Kidney epithelial cell (primary cell): ENCODE measurements around the gene NRG3. TPM values are rescaled to one million over a fixed set of nuclear protein-coding genes. Genes with fewer than 3 reads are reported as not detected.

Experiments
- DNase-seq: peaks from one replicate; pipeline ENCODE4 v3.0.0-alpha.2; 2010; ENCODE audit warnings: low read depth
- H3K27me3 ChIP-seq: 2 replicates; pipeline ENCODE4 v1.6.0; 2011; ENCODE audit warnings: low read length; ENCODE audit not compliant: control insufficient read depth, insufficient read depth
- H3K36me3 ChIP-seq: 2 replicates; pipeline ENCODE4 v1.5.1; 2011; ENCODE audit warnings: low read length; ENCODE audit not compliant: control insufficient read depth, insufficient read depth
- H3K4me3 ChIP-seq: 2 replicates; pipeline ENCODE4 v1.5.1; 2011; ENCODE audit warnings: low read depth, mild to moderate bottlenecking, control low read depth, low read length
- CTCF ChIP-seq: IDR thresholded peaks from 2 replicates; pipeline ENCODE4 v1.5.1; 2011; ENCODE audit warnings: mild to moderate bottlenecking, moderate library complexity, low read length, control low read depth, inconsistent platforms; ENCODE audit not compliant: insufficient read depth, poor library complexity, severe bottlenecking
- total RNA-seq: library from RNA; depleted of rRNA; stranded (reverse); fragments of >200 nt; gene quantifications from 2 replicates; pipeline ENCODE4 v1.2.3, GENCODE V29; 2015

Gene NRG3
- total RNA-seq, 1 donor from 2014 or later, result 10.2 TPM

- Histone ChIP-seq H3K36me3 (no peaks in the 10 kb centered on the region), H3K27me3 (no peaks in the 10 kb centered on the region), H3K4me3 (no peak overlapping the region)
- no peak for TF ChIP-seq CTCF
- no peak for DNase-seq
Observed at GRCh38 chr10:82961864-82962263, 1086.9 kb downstream of the NRG3 start.

- Histone ChIP-seq H3K27me3 (no peaks in the 10 kb centered on the region), H3K4me3 (no peak overlapping the region), H3K36me3 (no peaks in the 10 kb centered on the region)
- TF ChIP-seq CTCF, result no peak
- no peak for DNase-seq
Observed at GRCh38 chr10:82966130-82966529, 1091.1 kb downstream of the NRG3 start.

GRCh38 chr10:82968533-82968932 is 1093.5 kb downstream of the NRG3 start:
- DNase-seq, result no peak
- Histone ChIP-seq H3K36me3 (no peaks in the 10 kb centered on the region), H3K4me3 (no peak overlapping the region), H3K27me3 (no peaks in the 10 kb centered on the region)
- TF ChIP-seq CTCF, result no peak

GRCh38 chr10:82969405-82969804 is 1094.4 kb downstream of the NRG3 start:
- Histone ChIP-seq H3K27me3 (no peaks in the 10 kb centered on the region), H3K36me3 (no peaks in the 10 kb centered on the region), H3K4me3 (no peak overlapping the region)
- TF ChIP-seq CTCF, result peak; percentile 22
- no peak for DNase-seq

- no peak for TF ChIP-seq CTCF
- DNase-seq, result no peak
- no peak overlapping the region for H3K4me3 ChIP-seq
- no peaks in the 10 kb centered on the region for H3K36me3 ChIP-seq
- no peaks in the 10 kb centered on the region for H3K27me3 ChIP-seq
Observed at GRCh38 chr10:82980321-82980720, 1105.3 kb downstream of the NRG3 start.

GRCh38 chr10:82981137-82981723 is 1106.2 kb downstream of the NRG3 start:
- H3K27me3 ChIP-seq, result no peaks in the 10 kb centered on the region
- no peak overlapping the region for H3K4me3 ChIP-seq

More at GRCh38 chr10:82981137-82981723, 1106.2 kb downstream of the NRG3 start:
- no peak for TF ChIP-seq CTCF
- peak; percentile 58 for DNase-seq
- no peaks in the 10 kb centered on the region for H3K36me3 ChIP-seq
